ENCODE measurements around the gene LFNG. TPM values are rescaled to one million over a fixed set of nuclear protein-coding genes. Genes with fewer than 3 reads are reported as not detected.
"Not testable (repeated sequence)": the region's sequence is repeated elsewhere in the genome, so short reads cannot be mapped to it uniquely, and the experiment has no call there.

Gene LFNG
- total and polyA plus RNA-seq, 5 donors = 3.6 to 6.6 (median 5.2) TPM

- no peak overlapping the region for H3K4me3 ChIP-seq (ENCODE audit: low read length)
- H3K4me1 ChIP-seq (ENCODE audit: control insufficient read depth, insufficient read depth, low read length) = peaks cover 7% of the 10 kb centered on the region
- no peaks in the 10 kb centered on the region for H3K9me3 ChIP-seq (ENCODE audit: control insufficient read depth, low read length)
- no peaks in the 10 kb centered on the region for H3K27me3 ChIP-seq (ENCODE audit: control insufficient read depth, insufficient read depth)
- peak; percentile 24 to 58 (median 55) for DNase-seq
- ATAC-seq = no peak
- intact Hi-C loops (cut with DNase I) = no loop called here
- WGBS = 87% methylated on average over 36 of the region's 36 CpGs
- H3K27ac ChIP-seq (ENCODE audit: low read length) = no peak overlapping the region
Measured at GRCh38 chr7:2525658-2526630, 6.4 kb downstream of the LFNG start.

GRCh38 chr7:2526659-2527504 lies 7.3 kb downstream of the LFNG start:
- intact Hi-C loops (cut with DNase I) = no loop called here
- no peaks in the 10 kb centered on the region for H3K27me3 ChIP-seq (ENCODE audit: control insufficient read depth, insufficient read depth)
- H3K4me3 ChIP-seq (ENCODE audit: low read length) = no peak overlapping the region
- WGBS = 90% methylated on average over 40 of the region's 40 CpGs
- H3K27ac ChIP-seq (ENCODE audit: low read length) = no peak overlapping the region
- peak; percentile 13 to 58 (median 57) for DNase-seq
- ATAC-seq = no peak
- H3K4me1 ChIP-seq (ENCODE audit: control insufficient read depth, insufficient read depth, low read length) = peaks cover 8% of the 10 kb centered on the region
- no peaks in the 10 kb centered on the region for H3K9me3 ChIP-seq (ENCODE audit: control insufficient read depth, low read length)

- H3K27ac ChIP-seq (ENCODE audit: low read length) = no peak overlapping the region
- no peaks in the 10 kb centered on the region for H3K9me3 ChIP-seq (ENCODE audit: control insufficient read depth, low read length)
- intact Hi-C loops (cut with DNase I) = no loop called here
- no peak for ATAC-seq
- WGBS = 71% methylated on average over 17 of the region's 17 CpGs
- H3K4me1 ChIP-seq (ENCODE audit: control insufficient read depth, insufficient read depth, low read length) = peaks cover 5% of the 10 kb centered on the region
- no peak overlapping the region for H3K4me3 ChIP-seq (ENCODE audit: low read length)
- DNase-seq = peak; percentile 60 to 77 (median 68)
- H3K27me3 ChIP-seq (ENCODE audit: control insufficient read depth, insufficient read depth) = no peaks in the 10 kb centered on the region
Measured at GRCh38 chr7:2527505-2528467, 8.2 kb downstream of the LFNG start.

GRCh38 chr7:2528481-2529095 lies 9.0 kb downstream of the LFNG start:
- Histone ChIP-seq H3K4me3 (ENCODE audit: low read length) (no peak overlapping the region), H3K4me1 (ENCODE audit: control insufficient read depth, insufficient read depth, low read length) (peaks cover 2% of the 10 kb centered on the region), H3K27ac (ENCODE audit: low read length) (no peak overlapping the region), H3K9me3 (ENCODE audit: control insufficient read depth, low read length) (no peaks in the 10 kb centered on the region), H3K27me3 (ENCODE audit: control insufficient read depth, insufficient read depth) (no peaks in the 10 kb centered on the region)
- ATAC-seq = no peak
- DNase-seq = peak in 2 of 3 donors; percentile 56 to 58
- intact Hi-C loops (cut with DNase I) = no loop called here
- WGBS = 82% methylated on average over 18 of the region's 18 CpGs

- H3K4me3 ChIP-seq (ENCODE audit: low read length) = no peak overlapping the region
- H3K27ac ChIP-seq (ENCODE audit: low read length) = peak overlapping the region; percentile 11
- peaks cover 2% of the 10 kb centered on the region for H3K4me1 ChIP-seq (ENCODE audit: control insufficient read depth, insufficient read depth, low read length)
- no peaks in the 10 kb centered on the region for H3K9me3 ChIP-seq (ENCODE audit: control insufficient read depth, low read length)
- intact Hi-C loops (cut with DNase I) = no loop called here
- H3K27me3 ChIP-seq (ENCODE audit: control insufficient read depth, insufficient read depth) = no peaks in the 10 kb centered on the region
- WGBS = 52% methylated on average over 30 of the region's 30 CpGs
- peak; percentile 50 for ATAC-seq
- peak; percentile 75 to 91 (median 89) for DNase-seq
Measured at GRCh38 chr7:2529161-2530070, 9.8 kb downstream of the LFNG start.

GRCh38 chr7:2530071-2530987 lies 10.8 kb downstream of the LFNG start:
- H3K27me3 ChIP-seq (ENCODE audit: control insufficient read depth, insufficient read depth) = no peaks in the 10 kb centered on the region
- WGBS = 71% methylated on average over 16 of the region's 16 CpGs

GRCh38 chr7:2530994-2531795 lies 11.6 kb downstream of the LFNG start:
- ATAC-seq (peak; percentile 2 to 5), DNase-seq (peak in 2 of 3 donors; percentile 52 to 61)
- H3K27ac ChIP-seq (ENCODE audit: low read length); H3K27me3 ChIP-seq (ENCODE audit: control insufficient read depth, insufficient read depth); H3K4me3 ChIP-seq (ENCODE audit: low read length); H3K9me3 ChIP-seq (ENCODE audit: control insufficient read depth, low read length); H3K4me1 ChIP-seq (ENCODE audit: control insufficient read depth, insufficient read depth, low read length); intact Hi-C loops (cut with DNase I): not testable (repeated sequence)
- 23% methylated on average over 43 of the region's 43 CpGs for WGBS

More at GRCh38 chr7:2530071-2530987, 10.8 kb downstream of the LFNG start:
- ATAC-seq = peak; percentile 28 to 41
- Histone ChIP-seq H3K4me1 (ENCODE audit: control insufficient read depth, insufficient read depth, low read length) (peaks cover 2% of the 10 kb centered on the region), H3K9me3 (ENCODE audit: control insufficient read depth, low read length) (no peaks in the 10 kb centered on the region), H3K4me3 (ENCODE audit: low read length) (no peak overlapping the region), H3K27ac (ENCODE audit: low read length) (peak overlapping the region; percentile 11)
- intact Hi-C loops (cut with DNase I) = no loop called here
- DNase-seq = peak; percentile 40 to 79 (median 78)

- H3K4me3 ChIP-seq (ENCODE audit: low read length); H3K27me3 ChIP-seq (ENCODE audit: control insufficient read depth, insufficient read depth); H3K9me3 ChIP-seq (ENCODE audit: control insufficient read depth, low read length); intact Hi-C loops (cut with DNase I); ATAC-seq; H3K27ac ChIP-seq (ENCODE audit: low read length); H3K4me1 ChIP-seq (ENCODE audit: control insufficient read depth, insufficient read depth, low read length): not testable (repeated sequence)
- 34% methylated on average over 14 of the region's 17 CpGs for WGBS
- DNase-seq = peak in 2 of 3 donors; percentile 40 to 60
Measured at GRCh38 chr7:2531796-2532110, 12.2 kb downstream of the LFNG start.

All from right cardiac atrium (tissue), 5 donors.